ENCODE measurements around the gene G2E3. TPM values are rescaled to one million over a fixed set of nuclear protein-coding genes. Genes with fewer than 3 reads are reported as not detected.

G2E3 gene
- total and polyA plus RNA-seq, 2 of the 4 experiments (the other 2 are of a cell fraction), result 9.6 to 19.4 TPM

DNA sequence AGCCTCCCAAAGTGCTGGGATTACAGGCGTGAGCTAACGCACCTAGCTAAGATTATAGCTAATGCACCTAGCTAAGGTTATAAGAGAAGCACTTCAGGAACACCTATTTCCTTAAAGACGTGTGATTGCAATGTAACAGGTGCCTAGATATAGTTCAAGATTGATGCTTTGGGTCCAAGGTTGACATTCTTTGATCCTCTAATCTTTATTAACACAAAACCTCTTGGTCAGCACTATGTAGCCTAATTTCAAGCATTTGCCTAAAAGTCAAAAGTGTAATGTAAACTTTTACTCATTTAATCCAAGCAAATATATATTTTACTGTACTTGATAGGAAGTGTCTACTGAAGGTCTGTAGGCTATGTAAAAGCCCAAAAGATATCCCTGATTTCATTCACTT is 99.7 kb downstream of the G2E3 start:
- H2AFZ ChIP-seq (replicated peaks; ENCODE audit: low read length, poor library complexity), result no peak overlapping the region
- peaks cover 11 to 23% of the 10 kb centered on the region in 2 experiments; a peak in 3 of 4 replicates for H3K79me1 ChIP-seq (ENCODE audit: low read depth in 1 of 2, low read length in 2 of 2)
- peaks cover 2% of the 10 kb centered on the region; the same call in 1 of the 2 replicates for H3K4me1 ChIP-seq (ENCODE audit: control insufficient read depth, insufficient read depth, low read length)
- peaks cover 27% of the 10 kb centered on the region for H3K36me3 ChIP-seq (ENCODE audit: control insufficient read depth, insufficient read depth, low read length)
- peaks cover 5% of the 10 kb centered on the region; the same call in 1 of the 2 replicates for H4K20me1 ChIP-seq (ENCODE audit: insufficient read depth, low read length)
- H3K27me3 ChIP-seq (ENCODE audit: control insufficient read depth, insufficient read depth, low read length), result no peaks in the 10 kb centered on the region
- H4K5ac ChIP-seq (ENCODE audit: low read depth, low read length), result no peak overlapping the region
- no peak overlapping the region for H3K4me2 ChIP-seq (ENCODE audit: low read depth, low read length)
- DNase-seq (no peak), ATAC-seq (ENCODE audit: low read depth) (no peak)
- no peak overlapping the region for H4K8ac ChIP-seq (ENCODE audit: low read depth in 2 of 2, low read length in 2 of 2)
- ChIA-PET POLR2A (ENCODE audit: unreplicated experiment) (no interaction called here), CTCF (no interaction called here)
- H2BK120ac ChIP-seq (ENCODE audit: low read depth, low read length), result no peak overlapping the region
- no CpG with 5 or more reads among the region's 3 CpGs for WGBS, 2 experiments (ENCODE audit: extremely low coverage in 2 of 2, insufficient read length in 1 of 2)
- no TSS peak for BruUV-seq (replicated peaks)
- in situ Hi-C loops (cut with MboI; ENCODE audit: low sequenced_read_pairs) (loop anchor here (10.0 kb wide), 1 partner anchor 246 kb away; no protein-coding TSS in a partner anchor), dilution Hi-C loops (cut with HindIII; ENCODE audit: low sequenced_read_pairs, unreplicated experiment) (no loop called here), intact Hi-C loops (cut with micrococcal nuclease) (no loop called here)
- no peak overlapping the region for H3K4ac ChIP-seq (ENCODE audit: low read depth, low read length)
- H3K9ac ChIP-seq (ENCODE audit: low read depth, low read length), result no peak overlapping the region
- H2AK5ac ChIP-seq (ENCODE audit: low read depth, low read length), result no peak overlapping the region
- H3K27ac ChIP-seq (ENCODE audit: insufficient read depth, low read length), result no peak overlapping the region
- H3K9me3 ChIP-seq (ENCODE audit: control insufficient read depth, insufficient read depth, low read length), result no peaks in the 10 kb centered on the region
- H4K91ac ChIP-seq (ENCODE audit: insufficient read depth, low read depth, low read length), result no peak overlapping the region
- H2BK15ac ChIP-seq (ENCODE audit: low read depth, low read length), result no peak overlapping the region
- H2BK20ac ChIP-seq (ENCODE audit: low read depth, low read length), result no peak overlapping the region
- H3K18ac ChIP-seq (ENCODE audit: low read depth, low read length), result no peak overlapping the region
- TF ChIP-seq SMC3 (IDR thresholded peaks at IDR 0.05; ENCODE audit: low read depth, low read length) (no peak), FOS (IDR thresholded peaks at IDR 0.05; ENCODE audit: low read depth, low read length) (no peak), POLR2A (IDR thresholded peaks at IDR 0.05; ENCODE audit: low read depth, low read length) (no peak), RAD21 (IDR thresholded peaks at IDR 0.05; ENCODE audit: low read length) (no peak), RFX5 (IDR thresholded peaks at IDR 0.05; ENCODE audit: low read depth, low read length) (no peak), RCOR1 (IDR thresholded peaks at IDR 0.05; ENCODE audit: insufficient replicate concordance, low read length) (no peak), MXI1 (IDR thresholded peaks at IDR 0.05; ENCODE audit: borderline replicate concordance, low read depth, low read length) (no peak), MAZ (IDR thresholded peaks at IDR 0.05; ENCODE audit: borderline replicate concordance, low read depth, low read length) (no peak)
- TF ChIP-seq, protein P1, sequence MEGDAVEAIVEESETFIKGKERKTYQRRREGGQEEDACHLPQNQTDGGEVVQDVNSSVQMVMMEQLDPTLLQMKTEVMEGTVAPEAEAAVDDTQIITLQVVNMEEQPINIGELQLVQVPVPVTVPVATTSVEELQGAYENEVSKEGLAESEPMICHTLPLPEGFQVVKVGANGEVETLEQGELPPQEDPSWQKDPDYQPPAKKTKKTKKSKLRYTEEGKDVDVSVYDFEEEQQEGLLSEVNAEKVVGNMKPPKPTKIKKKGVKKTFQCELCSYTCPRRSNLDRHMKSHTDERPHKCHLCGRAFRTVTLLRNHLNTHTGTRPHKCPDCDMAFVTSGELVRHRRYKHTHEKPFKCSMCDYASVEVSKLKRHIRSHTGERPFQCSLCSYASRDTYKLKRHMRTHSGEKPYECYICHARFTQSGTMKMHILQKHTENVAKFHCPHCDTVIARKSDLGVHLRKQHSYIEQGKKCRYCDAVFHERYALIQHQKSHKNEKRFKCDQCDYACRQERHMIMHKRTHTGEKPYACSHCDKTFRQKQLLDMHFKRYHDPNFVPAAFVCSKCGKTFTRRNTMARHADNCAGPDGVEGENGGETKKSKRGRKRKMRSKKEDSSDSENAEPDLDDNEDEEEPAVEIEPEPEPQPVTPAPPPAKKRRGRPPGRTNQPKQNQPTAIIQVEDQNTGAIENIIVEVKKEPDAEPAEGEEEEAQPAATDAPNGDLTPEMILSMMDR (conservative IDR thresholded peaks at IDR 0.05; ENCODE audit: low read depth, low read length), result no peak
- TF ChIP-seq, protein P2, sequence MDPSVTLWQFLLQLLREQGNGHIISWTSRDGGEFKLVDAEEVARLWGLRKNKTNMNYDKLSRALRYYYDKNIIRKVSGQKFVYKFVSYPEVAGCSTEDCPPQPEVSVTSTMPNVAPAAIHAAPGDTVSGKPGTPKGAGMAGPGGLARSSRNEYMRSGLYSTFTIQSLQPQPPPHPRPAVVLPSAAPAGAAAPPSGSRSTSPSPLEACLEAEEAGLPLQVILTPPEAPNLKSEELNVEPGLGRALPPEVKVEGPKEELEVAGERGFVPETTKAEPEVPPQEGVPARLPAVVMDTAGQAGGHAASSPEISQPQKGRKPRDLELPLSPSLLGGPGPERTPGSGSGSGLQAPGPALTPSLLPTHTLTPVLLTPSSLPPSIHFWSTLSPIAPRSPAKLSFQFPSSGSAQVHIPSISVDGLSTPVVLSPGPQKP (IDR thresholded peaks at IDR 0.05; ENCODE audit: borderline replicate concordance, low read depth, low read length), result no peak
- no peak overlapping the region for H2AK9ac ChIP-seq (replicated peaks; ENCODE audit: low read depth, low read length, poor library complexity)
- H3K4me3 ChIP-seq (ENCODE audit: insufficient read depth, low read depth, low read length), result no peak overlapping the region
- no peak overlapping the region for H3K56ac ChIP-seq (ENCODE audit: extremely low read depth, insufficient read depth, low read length)
- H2BK5ac ChIP-seq (ENCODE audit: low read depth, low read length, poor library complexity, severe bottlenecking), result no peak overlapping the region
- H3K14ac ChIP-seq (replicated peaks; ENCODE audit: low read depth, low read length), result no peak overlapping the region
- H3K23ac ChIP-seq (ENCODE audit: low read depth, low read length), result no peak overlapping the region
- no peaks in the 10 kb centered on the region; the same call in none of the 2 replicates for H3K9me1 ChIP-seq (ENCODE audit: insufficient read depth, low read length)

Data from IMR-90 (cell line).